Uterus (tissue), 4 donors: ENCODE measurements around the gene SORBS1. TPM values are rescaled to one million over a fixed set of nuclear protein-coding genes. Genes with fewer than 3 reads are reported as not detected.

Experiments used
- DNase-seq, 2 donors: peaks; one replicate each; pipeline ENCODE4 v3.0.0-alpha.2; 2019 to 2020
- H3K27ac ChIP-seq, 2 donors: fragments of 200-600 bp; sonication (generic); 1 replicate in 1 of 2; 2 replicates in 1 of 2; pipeline ENCODE4 v1.5.1; 2016 to 2018
- H3K27me3 ChIP-seq, 2 donors: fragments of 200-600 bp; sonication (generic); one replicate each; pipeline ENCODE4 v1.5.1; 2018 to 2019; ENCODE audit warnings: control low read depth in 1 of 2
- H3K36me3 ChIP-seq, 2 donors: fragments of 200-600 bp; sonication (generic); one replicate each; pipeline ENCODE4 v1.5.1; 2019; ENCODE audit warnings: control low read depth in 1 of 2
- H3K4me1 ChIP-seq, 2 donors: fragments of 200-600 bp; sonication (generic); one replicate each; pipeline ENCODE4 v1.5.1; 2018 to 2019; ENCODE audit warnings: control low read depth in 1 of 2
- H3K4me3 ChIP-seq, 2 donors: fragments of 200-600 bp; sonication (generic); 1 replicate in 1 of 2; 2 replicates in 1 of 2; pipeline ENCODE4 v1.5.1; 2018 to 2019; ENCODE audit warnings: mild to moderate bottlenecking in 1 of 2
- H3K9me3 ChIP-seq, 2 donors: fragments of 200-600 bp; sonication (generic); one replicate each; pipeline ENCODE4 v1.5.1; 2019; ENCODE audit warnings: control low read depth in 1 of 2
- CTCF ChIP-seq, 4 experiments: fragments of 200-600 bp in 2 of 4; fragments of 450-650 bp in 2 of 4; sonication (generic) in 2 of 4; IDR thresholded peaks; one replicate each; pipeline ENCODE4 v1.5.1; 2016 to 2019; ENCODE audit warnings: antibody characterized with exemption in 4 of 4, mild to moderate bottlenecking in 2 of 4, moderate library complexity in 1 of 4
- POLR2A ChIP-seq, 2 donors: fragments of 450-650 bp; IDR thresholded peaks; one replicate each; pipeline ENCODE4 v1.6.1; 2016; ENCODE audit warnings: antibody characterized with exemption in 2 of 2, mild to moderate bottlenecking in 1 of 2, moderate library complexity in 1 of 2
- intact Hi-C: fragments of 100-400 bp; cut with DNase I; formaldehyde crosslinking; loops from one replicate; pipeline ENCODE4 v1.15.1; 2023; ENCODE audit warnings: low total_unique reads
- total RNA-seq, 4 donors: library from RNA; depleted of rRNA in 3 of 4; stranded (reverse); fragments of >200 nt in 3 of 4; gene quantifications; one replicate each; pipeline versions ENCODE4 v1.1.0 to v1.2.4, GENCODE V29; 2014 to 2023
- donor health status: DM: yes; HTN: yes; CAD: no.

SORBS1 gene
- total RNA-seq, 4 donors from 2014 or later: 89.9 to 422 (median 271) TPM

DNA sequence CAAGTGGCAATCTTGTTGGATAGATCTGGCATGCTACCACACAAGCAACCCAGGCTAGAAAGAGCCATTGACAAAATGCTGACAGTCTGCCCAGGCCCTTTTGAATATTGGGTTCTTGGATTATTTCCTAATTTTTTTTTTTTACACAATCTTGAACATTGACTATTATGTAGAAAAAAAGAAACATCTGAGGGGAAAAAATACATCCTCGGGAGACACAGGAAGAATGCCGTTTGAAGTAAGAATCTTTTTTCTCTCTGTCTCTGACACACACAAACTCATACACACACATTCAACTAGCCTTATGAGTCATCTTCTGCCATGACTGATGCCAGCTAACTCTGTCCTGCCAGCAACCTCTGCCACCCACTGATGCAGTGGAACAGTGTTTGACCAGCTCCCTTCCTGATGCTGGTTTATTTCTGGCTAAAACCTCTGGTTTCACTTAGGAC is 47.2 kb downstream of the SORBS1 start:
- Histone ChIP-seq H3K4me1 (peaks cover 5% of the 10 kb centered on the region in 2 donors), H3K4me3 (no peak overlapping the region), H3K27me3 (no peaks in the 10 kb centered on the region), H3K27ac (peak overlapping the region; percentile 85 to 95), H3K36me3 (no peaks in the 10 kb centered on the region), H3K9me3 (no peaks in the 10 kb centered on the region)
- no peak for TF ChIP-seq CTCF (IDR thresholded peaks at IDR 0.05)
- no peak for TF ChIP-seq POLR2A (IDR thresholded peaks at IDR 0.05)
- peak; percentile 39 to 59 for DNase-seq
- intact Hi-C loops: no loop called here

- no peak for DNase-seq
- H3K4me3 ChIP-seq: no peak overlapping the region
- H3K4me1 ChIP-seq: peaks cover 0 to 5% of the 10 kb centered on the region in 2 donors
These were observed 48.1 kb downstream of the SORBS1 start for GRCh38 chr10:95513008-95513589.

DNA sequence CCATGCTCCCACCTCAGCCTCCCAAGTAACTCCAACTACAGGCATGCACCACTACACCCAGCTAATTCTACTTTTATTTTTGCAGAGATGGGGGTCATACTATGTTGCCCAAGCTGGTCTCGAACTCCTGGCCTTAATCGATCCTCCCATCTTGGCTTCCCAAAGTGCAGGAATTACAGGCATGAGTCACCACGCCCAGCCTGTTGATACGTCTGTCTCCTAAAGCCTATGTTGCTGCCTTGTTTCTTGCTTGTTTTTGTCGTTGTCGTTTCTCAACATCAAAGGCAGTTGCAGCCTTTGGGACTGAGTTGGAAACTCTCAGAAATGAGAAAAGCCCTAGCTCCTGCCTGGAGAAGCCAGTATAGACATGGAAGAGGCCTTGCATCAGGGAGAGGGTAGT is 49.9 kb downstream of the SORBS1 start:
- H3K36me3 ChIP-seq: no peaks in the 10 kb centered on the region
- H3K27ac ChIP-seq: peak overlapping the region; percentile 85 to 95
- peaks cover 0 to under 1% of the 10 kb centered on the region in 2 donors for H3K4me1 ChIP-seq
- DNase-seq: no peak
- intact Hi-C loops: no loop called here
- TF ChIP-seq POLR2A (IDR thresholded peaks at IDR 0.05) (no peak), CTCF (IDR thresholded peaks at IDR 0.05) (no peak)
- H3K27me3 ChIP-seq: no peaks in the 10 kb centered on the region
- H3K9me3 ChIP-seq: no peaks in the 10 kb centered on the region
- no peak overlapping the region for H3K4me3 ChIP-seq

More at GRCh38 chr10:95513008-95513589, 48.1 kb downstream of the SORBS1 start:
- H3K27ac ChIP-seq: peak overlapping the region; percentile 85 to 95
- TF ChIP-seq CTCF (IDR thresholded peaks at IDR 0.05) (no peak), POLR2A (IDR thresholded peaks at IDR 0.05) (no peak)
- no peaks in the 10 kb centered on the region for H3K9me3 ChIP-seq
- intact Hi-C loops: no loop called here
- H3K36me3 ChIP-seq: no peaks in the 10 kb centered on the region
- no peaks in the 10 kb centered on the region for H3K27me3 ChIP-seq

- TF ChIP-seq CTCF (IDR thresholded peaks at IDR 0.05): no peak
- TF ChIP-seq POLR2A (IDR thresholded peaks at IDR 0.05): no peak
- H3K9me3 ChIP-seq: no peaks in the 10 kb centered on the region
- no peak for DNase-seq
- intact Hi-C loops: no loop called here
- no peaks in the 10 kb centered on the region for H3K27me3 ChIP-seq
- no peaks in the 10 kb centered on the region for H3K4me1 ChIP-seq
- H3K36me3 ChIP-seq: no peaks in the 10 kb centered on the region
- H3K27ac ChIP-seq: peak overlapping the region; percentile 85 to 95
- H3K4me3 ChIP-seq: no peak overlapping the region
These were observed 51.9 kb downstream of the SORBS1 start for GRCh38 chr10:95509251-95509650.

DNA sequence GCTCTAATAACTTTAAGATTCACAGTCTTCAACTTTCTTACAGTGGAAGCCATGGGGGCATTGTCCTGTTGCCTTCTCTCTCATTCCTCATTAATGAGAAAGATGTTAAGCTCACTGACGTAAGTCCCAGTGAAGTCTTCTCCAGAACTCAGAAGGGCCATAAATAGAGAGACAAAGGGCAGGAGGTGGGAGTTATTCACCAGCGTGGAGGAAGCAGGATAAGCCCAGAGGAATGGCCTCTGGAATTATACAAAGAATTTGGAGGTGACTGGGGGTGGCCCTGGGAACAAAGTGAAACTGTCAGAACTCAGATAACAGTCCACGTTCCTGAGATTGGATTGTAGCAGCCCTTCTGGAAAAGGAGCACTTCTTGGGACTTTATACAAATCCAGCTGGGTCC is 52.4 kb downstream of the SORBS1 start:
- Histone ChIP-seq H3K4me3 (no peak overlapping the region), H3K9me3 (no peaks in the 10 kb centered on the region), H3K36me3 (no peaks in the 10 kb centered on the region), H3K27ac (peak overlapping the region; percentile 85 to 95), H3K4me1 (no peaks in the 10 kb centered on the region), H3K27me3 (no peaks in the 10 kb centered on the region)
- intact Hi-C loops: no loop called here
- peak; percentile 50 to 67 for DNase-seq
- TF ChIP-seq CTCF (IDR thresholded peaks at IDR 0.05): no peak
- peak; percentile 16 to 25 for TF ChIP-seq POLR2A (IDR thresholded peaks at IDR 0.05)
